HepG2 (cell line): Measurements from ENCODE around the gene MRPL20. TPM values are rescaled to one million over a fixed set of nuclear protein-coding genes. Genes with fewer than 3 reads are reported as not detected.

Experiments used
- ARNT2 ChIP-seq: sonication (generic); formaldehyde crosslinking; IDR thresholded peaks from 2 replicates; pipeline ENCODE4 v1.8.0; 2022; ENCODE audit warnings: mild to moderate bottlenecking, low read depth, missing genetic modification reagents, moderate library complexity
- CC2D1A ChIP-seq: sonication (generic); formaldehyde crosslinking; IDR thresholded peaks from 2 replicates; pipeline ENCODE4 v1.8.1; 2023; ENCODE audit warnings: mild to moderate bottlenecking, missing genetic modification reagents
- ETV5 ChIP-seq: IDR thresholded peaks from 2 replicates; pipeline ENCODE4 v1.6.1; 2018; ENCODE audit warnings: missing biosample characterization, missing genetic modification reagents, inconsistent platforms, borderline replicate concordance
- NPAS2 ChIP-seq: sonication (generic); formaldehyde crosslinking; IDR thresholded peaks from 2 replicates; pipeline ENCODE4 v1.8.0; 2022; ENCODE audit warnings: mild to moderate bottlenecking, missing genetic modification reagents, borderline replicate concordance
- PHF5A ChIP-seq: IDR thresholded peaks from one replicate; pipeline ENCODE4 v1.6.1; 2018; ENCODE audit warnings: low read depth, missing genetic modification reagents; ENCODE audit not compliant: unreplicated experiment
- RBM22 ChIP-seq: fragments of 200-400 bp; formaldehyde crosslinking; optimal IDR thresholded peaks from 2 replicates; pipeline ENCODE3; 2017; ENCODE audit warnings: mild to moderate bottlenecking, low read length, moderate library complexity
- RFXANK ChIP-seq: IDR thresholded peaks from 2 replicates; pipeline ENCODE4 v1.6.1; 2016
- SOX5 ChIP-seq: IDR thresholded peaks from 2 replicates; pipeline ENCODE4 v1.6.1; 2016; ENCODE audit warnings: borderline replicate concordance
- YEATS4 ChIP-seq: sonication (generic); formaldehyde crosslinking; IDR thresholded peaks from 2 replicates; pipeline ENCODE4 v1.4.0; 2020; ENCODE audit warnings: missing genetic modification reagents, borderline replicate concordance
- ZBTB3 ChIP-seq: sonication (generic); formaldehyde crosslinking; IDR thresholded peaks from 2 replicates; pipeline ENCODE4 v1.4.0; 2020; ENCODE audit warnings: low read depth, mild to moderate bottlenecking, moderate library complexity, missing genetic modification reagents, borderline replicate concordance
- ZFP36 ChIP-seq: fragments of 150-350 bp; IDR thresholded peaks from 2 replicates; pipeline ENCODE4 v1.6.1; 2018; ENCODE audit warnings: borderline replicate concordance, low read length, low read depth; ENCODE audit not compliant: partially characterized antibody
- ZNF3 ChIP-seq: IDR thresholded peaks from 2 replicates; pipeline ENCODE4 v1.7.0; 2017; ENCODE audit warnings: inconsistent platforms
- ZNF510 ChIP-seq: sonication (generic); formaldehyde crosslinking; IDR thresholded peaks from 2 replicates; pipeline ENCODE4 v1.4.0; 2020; ENCODE audit warnings: low read depth, mild to moderate bottlenecking, missing genetic modification reagents
- ZNF552 ChIP-seq: sonication (generic); formaldehyde crosslinking; IDR thresholded peaks from 2 replicates; pipeline ENCODE4 v1.9.0; 2022; ENCODE audit warnings: missing genetic modification reagents, mild to moderate bottlenecking, borderline replicate concordance
- ZNF558 ChIP-seq: sonication (generic); formaldehyde crosslinking; IDR thresholded peaks from 2 replicates; pipeline ENCODE4 v1.9.0; 2022; ENCODE audit warnings: mild to moderate bottlenecking, missing genetic modification reagents, borderline replicate concordance
- ZSCAN20 ChIP-seq: sonication (generic); formaldehyde crosslinking; IDR thresholded peaks from 2 replicates; pipeline ENCODE4 v1.4.0; 2020; ENCODE audit warnings: missing genetic modification reagents, mild to moderate bottlenecking, borderline replicate concordance
- polyA plus RNA-seq, 8 experiments: library from polyadenylated mRNA; depleted of rRNA in 3 of 8; stranded (reverse) in 7 of 8; unstranded in 1 of 8; fragments of >200 nt; fragmentation: Illumina TruSeq in 4 of 8; extraction: Trizol in 4 of 8; gene quantifications; 2 replicates each; pipeline versions ENCODE4 v1.2.1 to v1.2.3, GENCODE V29; 2011 to 2016; ENCODE audit warnings: low read depth in 4 of 8, missing spikeins in 1 of 8, mixed read lengths in 1 of 8; ENCODE audit not compliant: insufficient read depth in 1 of 8
- total RNA-seq, 5 experiments: library from RNA; depleted of rRNA; stranded (reverse); fragments of >200 nt; fragmentation: Illumina TruSeq; extraction: Trizol; gene quantifications; 2 replicates each; pipeline ENCODE4 v1.2.3, GENCODE V29; 2016; ENCODE audit warnings: low read depth in 1 of 5
- TF ChIP-seq, protein P1 (sequence below): sonication (generic); formaldehyde crosslinking; conservative IDR thresholded peaks from 2 replicates; pipeline ENCODE4 v1.4.0; 2020; ENCODE audit warnings: mild to moderate bottlenecking, missing genetic modification reagents, moderate library complexity
- TF ChIP-seq, protein P2 (sequence below): sonication (generic); formaldehyde crosslinking; IDR thresholded peaks from 2 replicates; pipeline ENCODE4 v1.4.0; 2020; ENCODE audit warnings: missing genetic modification reagents
- TF ChIP-seq, protein P3 (sequence below): sonication (generic); formaldehyde crosslinking; IDR thresholded peaks from 2 replicates; pipeline ENCODE4 v1.4.0; 2020; ENCODE audit warnings: mild to moderate bottlenecking, missing genetic modification reagents
- TF ChIP-seq, protein P4 (sequence below): sonication (generic); formaldehyde crosslinking; IDR thresholded peaks from 2 replicates; pipeline ENCODE4 v1.4.0; 2020; ENCODE audit warnings: missing genetic modification reagents

MRPL20 gene
- total and polyA plus RNA-seq, 2 of the 13 experiments (the other 11 are each of a cell fraction or from before 2014, with no cell fraction given) = 59.2 to 127 TPM

DNA sequence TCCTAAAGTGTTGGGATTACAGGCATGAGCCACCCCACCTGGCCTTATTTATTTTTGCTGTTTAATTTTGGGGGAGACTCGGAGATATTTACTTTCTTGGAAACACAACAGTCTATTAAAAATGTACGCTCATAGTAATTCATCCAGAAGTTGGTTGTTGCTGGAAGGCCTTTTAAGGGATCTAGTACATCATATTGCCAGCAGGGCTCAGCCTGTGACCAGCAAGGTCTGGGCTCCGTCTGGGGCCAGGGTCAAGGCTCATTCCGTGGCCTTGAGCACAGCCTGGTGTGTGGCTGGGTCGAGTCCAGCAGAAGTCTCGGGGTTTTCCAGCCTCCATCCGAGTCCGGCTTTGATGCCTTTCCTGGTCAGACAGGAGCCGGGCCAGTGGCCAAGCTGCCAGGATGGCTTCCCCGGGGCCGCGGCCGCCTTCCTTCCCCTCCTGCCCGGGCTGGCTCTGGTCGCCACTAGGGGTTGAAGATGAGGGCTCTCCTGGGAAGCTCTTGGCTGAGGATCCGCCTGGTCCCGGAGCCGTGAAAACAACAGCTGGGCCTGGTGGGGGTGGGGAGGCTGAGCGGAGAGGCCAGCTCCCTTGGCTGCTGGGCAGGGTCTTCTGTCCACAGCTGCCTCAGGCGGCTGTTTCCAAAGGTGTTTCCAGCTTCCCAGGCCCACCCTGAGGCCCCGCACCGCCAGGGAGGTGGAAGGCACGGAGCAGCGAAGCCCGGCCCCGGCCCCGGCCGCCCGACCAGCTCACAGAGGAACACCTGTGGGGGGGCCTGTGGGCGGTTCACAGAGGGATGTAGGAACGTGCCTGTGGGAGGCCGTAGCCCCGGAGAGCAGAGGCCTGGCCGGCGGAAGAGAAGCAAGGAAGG is 23.3 kb upstream of the MRPL20 start (continued):
- TF ChIP-seq, protein P1, sequence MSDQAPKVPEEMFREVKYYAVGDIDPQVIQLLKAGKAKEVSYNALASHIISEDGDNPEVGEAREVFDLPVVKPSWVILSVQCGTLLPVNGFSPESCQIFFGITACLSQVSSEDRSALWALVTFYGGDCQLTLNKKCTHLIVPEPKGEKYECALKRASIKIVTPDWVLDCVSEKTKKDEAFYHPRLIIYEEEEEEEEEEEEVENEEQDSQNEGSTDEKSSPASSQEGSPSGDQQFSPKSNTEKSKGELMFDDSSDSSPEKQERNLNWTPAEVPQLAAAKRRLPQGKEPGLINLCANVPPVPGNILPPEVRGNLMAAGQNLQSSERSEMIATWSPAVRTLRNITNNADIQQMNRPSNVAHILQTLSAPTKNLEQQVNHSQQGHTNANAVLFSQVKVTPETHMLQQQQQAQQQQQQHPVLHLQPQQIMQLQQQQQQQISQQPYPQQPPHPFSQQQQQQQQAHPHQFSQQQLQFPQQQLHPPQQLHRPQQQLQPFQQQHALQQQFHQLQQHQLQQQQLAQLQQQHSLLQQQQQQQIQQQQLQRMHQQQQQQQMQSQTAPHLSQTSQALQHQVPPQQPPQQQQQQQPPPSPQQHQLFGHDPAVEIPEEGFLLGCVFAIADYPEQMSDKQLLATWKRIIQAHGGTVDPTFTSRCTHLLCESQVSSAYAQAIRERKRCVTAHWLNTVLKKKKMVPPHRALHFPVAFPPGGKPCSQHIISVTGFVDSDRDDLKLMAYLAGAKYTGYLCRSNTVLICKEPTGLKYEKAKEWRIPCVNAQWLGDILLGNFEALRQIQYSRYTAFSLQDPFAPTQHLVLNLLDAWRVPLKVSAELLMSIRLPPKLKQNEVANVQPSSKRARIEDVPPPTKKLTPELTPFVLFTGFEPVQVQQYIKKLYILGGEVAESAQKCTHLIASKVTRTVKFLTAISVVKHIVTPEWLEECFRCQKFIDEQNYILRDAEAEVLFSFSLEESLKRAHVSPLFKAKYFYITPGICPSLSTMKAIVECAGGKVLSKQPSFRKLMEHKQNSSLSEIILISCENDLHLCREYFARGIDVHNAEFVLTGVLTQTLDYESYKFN (CRISPR knock-in tag) = 0 out of 2 replicates have a peak, but pooled peaks have one; percentile 18
- TF ChIP-seq RBM22 (peak; percentile 64), YEATS4 (CRISPR knock-in tag) (no peak; the same call in 1 of the 2 replicates), CC2D1A (no peak), ZSCAN20 (CRISPR knock-in tag) (no peak), ZFP36 (no peak), ZNF3 (CRISPR knock-in tag) (no peak), ZNF558 (CRISPR knock-in tag) (peak; percentile 32; the same call in 1 of the 2 replicates), PHF5A (CRISPR knock-in tag) (no peak), NPAS2 (CRISPR knock-in tag) (no peak), ZBTB3 (CRISPR knock-in tag) (0 out of 2 replicates have a peak, but pooled peaks have one; percentile 17), ZNF510 (CRISPR knock-in tag) (no peak), ETV5 (CRISPR knock-in tag) (peak; percentile 8; the same call in 1 of the 2 replicates), SOX5 (0 out of 2 replicates have a peak, but pooled peaks have one; percentile 29), ARNT2 (CRISPR knock-in tag) (0 out of 2 replicates have a peak, but pooled peaks have one; percentile 60), ZNF552 (CRISPR knock-in tag) (no peak), RFXANK (CRISPR knock-in tag) (no peak)
- TF ChIP-seq, protein P2, sequence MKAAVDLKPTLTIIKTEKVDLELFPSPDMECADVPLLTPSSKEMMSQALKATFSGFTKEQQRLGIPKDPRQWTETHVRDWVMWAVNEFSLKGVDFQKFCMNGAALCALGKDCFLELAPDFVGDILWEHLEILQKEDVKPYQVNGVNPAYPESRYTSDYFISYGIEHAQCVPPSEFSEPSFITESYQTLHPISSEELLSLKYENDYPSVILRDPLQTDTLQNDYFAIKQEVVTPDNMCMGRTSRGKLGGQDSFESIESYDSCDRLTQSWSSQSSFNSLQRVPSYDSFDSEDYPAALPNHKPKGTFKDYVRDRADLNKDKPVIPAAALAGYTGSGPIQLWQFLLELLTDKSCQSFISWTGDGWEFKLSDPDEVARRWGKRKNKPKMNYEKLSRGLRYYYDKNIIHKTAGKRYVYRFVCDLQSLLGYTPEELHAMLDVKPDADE = no peak
- TF ChIP-seq, protein P3, sequence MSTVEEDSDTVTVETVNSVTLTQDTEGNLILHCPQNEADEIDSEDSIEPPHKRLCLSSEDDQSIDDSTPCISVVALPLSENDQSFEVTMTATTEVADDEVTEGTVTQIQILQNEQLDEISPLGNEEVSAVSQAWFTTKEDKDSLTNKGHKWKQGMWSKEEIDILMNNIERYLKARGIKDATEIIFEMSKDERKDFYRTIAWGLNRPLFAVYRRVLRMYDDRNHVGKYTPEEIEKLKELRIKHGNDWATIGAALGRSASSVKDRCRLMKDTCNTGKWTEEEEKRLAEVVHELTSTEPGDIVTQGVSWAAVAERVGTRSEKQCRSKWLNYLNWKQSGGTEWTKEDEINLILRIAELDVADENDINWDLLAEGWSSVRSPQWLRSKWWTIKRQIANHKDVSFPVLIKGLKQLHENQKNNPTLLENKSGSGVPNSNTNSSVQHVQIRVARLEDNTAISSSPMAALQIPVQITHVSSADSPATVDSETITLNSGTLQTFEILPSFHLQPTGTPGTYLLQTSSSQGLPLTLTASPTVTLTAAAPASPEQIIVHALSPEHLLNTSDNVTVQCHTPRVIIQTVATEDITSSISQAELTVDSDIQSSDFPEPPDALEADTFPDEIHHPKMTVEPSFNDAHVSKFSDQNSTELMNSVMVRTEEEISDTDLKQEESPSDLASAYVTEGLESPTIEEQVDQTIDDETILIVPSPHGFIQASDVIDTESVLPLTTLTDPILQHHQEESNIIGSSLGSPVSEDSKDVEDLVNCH = no peak
- TF ChIP-seq, protein P4, sequence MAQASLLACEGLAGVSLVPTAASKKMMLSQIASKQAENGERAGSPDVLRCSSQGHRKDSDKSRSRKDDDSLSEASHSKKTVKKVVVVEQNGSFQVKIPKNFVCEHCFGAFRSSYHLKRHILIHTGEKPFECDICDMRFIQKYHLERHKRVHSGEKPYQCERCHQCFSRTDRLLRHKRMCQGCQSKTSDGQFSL (CRISPR knock-in tag) = peak; percentile 85
